DOHH2 (cell line): Measurements from ENCODE around the gene STK33.

ENCODE experiments used
- H3F3A ChIP-seq: fragments of 200-600 bp; sonication (generic), shearing (Covaris generic); 2 replicates; pipeline ENCODE4 v1.6.0; 2016; ENCODE audit warnings: antibody characterized with exemption, mild to moderate bottlenecking; ENCODE audit not compliant: control insufficient read depth, insufficient read depth
- H3K27ac ChIP-seq: fragments of 200-600 bp; sonication (generic); 2 replicates; pipeline ENCODE4 v1.5.1; 2014; ENCODE audit warnings: low read depth, mild to moderate bottlenecking, low read length, moderate library complexity
- H3K27me3 ChIP-seq: fragments of 200-600 bp; sonication (generic); 2 replicates; pipeline ENCODE4 v1.6.1; 2014; ENCODE audit warnings: mild to moderate bottlenecking, low read length, mixed read lengths; ENCODE audit not compliant: control insufficient read depth
- H3K36me3 ChIP-seq: fragments of 200-600 bp; sonication (generic); 2 replicates; pipeline ENCODE4 v1.6.1; 2014; ENCODE audit warnings: mild to moderate bottlenecking, low read length, moderate library complexity, mixed read lengths; ENCODE audit not compliant: control insufficient read depth
- H3K4me1 ChIP-seq: fragments of 200-600 bp; sonication (generic); 2 replicates; pipeline ENCODE4 v1.6.1; 2014; ENCODE audit warnings: mild to moderate bottlenecking, low read length, mixed read lengths; ENCODE audit not compliant: control insufficient read depth
- H3K4me2 ChIP-seq: fragments of 200-600 bp; sonication (generic); 2 replicates; pipeline ENCODE4 v1.6.0; 2014; ENCODE audit warnings: mild to moderate bottlenecking, low read length, moderate library complexity
- H3K4me3 ChIP-seq: fragments of 200-600 bp; sonication (generic); 2 replicates; pipeline ENCODE4 v1.5.1; 2014; ENCODE audit warnings: mild to moderate bottlenecking, low read length, mixed read lengths
- H3K79me2 ChIP-seq: fragments of 200-600 bp; sonication (generic); 2 replicates; pipeline ENCODE4 v1.6.1; 2014; ENCODE audit warnings: mild to moderate bottlenecking, low read length, mixed read lengths; ENCODE audit not compliant: control insufficient read depth
- H3K9me2 ChIP-seq: fragments of 200-600 bp; sonication (generic); replicated peaks from 2 replicates; pipeline ENCODE4 v1.6.1; 2014; ENCODE audit warnings: mild to moderate bottlenecking, low read length, mixed read lengths; ENCODE audit not compliant: control insufficient read depth
- H3K9me3 ChIP-seq: fragments of 200-600 bp; sonication (generic); 2 replicates; pipeline ENCODE4 v1.6.1; 2014; ENCODE audit warnings: antibody characterized with exemption, low read length, mixed read lengths; ENCODE audit not compliant: control insufficient read depth, insufficient read depth
- H4K20me1 ChIP-seq: fragments of 200-600 bp; sonication (generic); 2 replicates; pipeline ENCODE4 v1.6.0; 2014; ENCODE audit warnings: low read depth, mild to moderate bottlenecking, antibody characterized with exemption, low read length, moderate library complexity; ENCODE audit not compliant: control insufficient read depth, insufficient read depth
- CTCF ChIP-seq: fragments of 200-600 bp; sonication (generic); IDR thresholded peaks from one replicate; pipeline ENCODE4 v1.5.1; 2014; ENCODE audit warnings: antibody characterized with exemption, mild to moderate bottlenecking, low read depth, low read length; ENCODE audit not compliant: poor library complexity, severe bottlenecking
- EZH2phosphoT487 ChIP-seq: fragments of 200-600 bp; sonication (generic); IDR thresholded peaks from 2 replicates; pipeline ENCODE4 v1.6.1; 2017; ENCODE audit warnings: borderline replicate concordance, mild to moderate bottlenecking, antibody characterized with exemption, low read length, moderate library complexity, mixed read lengths

STK33 gene

GRCh38 chr11:8614497-8614896 is 20.5 kb upstream of the STK33 start:
- H3K36me3 ChIP-seq = peaks cover 12% of the 10 kb centered on the region

GRCh38 chr11:8613036-8613435 is 19.0 kb upstream of the STK33 start:
- Histone ChIP-seq H3F3A (no peaks in the 10 kb centered on the region), H3K9me3 (no peaks in the 10 kb centered on the region), H3K4me3 (no peak overlapping the region), H3K27ac (no peak overlapping the region), H3K27me3 (no peaks in the 10 kb centered on the region), H3K4me2 (no peak overlapping the region), H3K79me2 (no peaks in the 10 kb centered on the region), H3K4me1 (no peaks in the 10 kb centered on the region), H3K36me3 (peaks cover 12% of the 10 kb centered on the region), H4K20me1 (no peaks in the 10 kb centered on the region), H3K9me2 (no peaks in the 10 kb centered on the region)
- TF ChIP-seq EZH2phosphoT487 = no peak
- no peak for TF ChIP-seq CTCF

More at GRCh38 chr11:8614497-8614896, 20.5 kb upstream of the STK33 start:
- no peaks in the 10 kb centered on the region for H4K20me1 ChIP-seq
- no peaks in the 10 kb centered on the region for H3K27me3 ChIP-seq
- no peaks in the 10 kb centered on the region for H3F3A ChIP-seq
- no peaks in the 10 kb centered on the region for H3K79me2 ChIP-seq
- H3K9me2 ChIP-seq = no peaks in the 10 kb centered on the region
- H3K4me3 ChIP-seq = no peak overlapping the region
- no peaks in the 10 kb centered on the region for H3K4me1 ChIP-seq
- TF ChIP-seq EZH2phosphoT487 (no peak), CTCF (no peak)
- no peaks in the 10 kb centered on the region for H3K9me3 ChIP-seq
- no peak overlapping the region for H3K4me2 ChIP-seq
- H3K27ac ChIP-seq = no peak overlapping the region

- H3K4me3 ChIP-seq = no peak overlapping the region
- peaks cover 7% of the 10 kb centered on the region for H3K36me3 ChIP-seq
- H3K9me2 ChIP-seq = no peaks in the 10 kb centered on the region
- no peaks in the 10 kb centered on the region for H3K79me2 ChIP-seq
- no peaks in the 10 kb centered on the region for H3F3A ChIP-seq
- TF ChIP-seq EZH2phosphoT487 (no peak), CTCF (no peak)
- H4K20me1 ChIP-seq = no peaks in the 10 kb centered on the region
- H3K4me1 ChIP-seq = no peaks in the 10 kb centered on the region
- no peak overlapping the region for H3K4me2 ChIP-seq
- no peaks in the 10 kb centered on the region for H3K9me3 ChIP-seq
- no peak overlapping the region for H3K27ac ChIP-seq
- H3K27me3 ChIP-seq = no peaks in the 10 kb centered on the region
These were observed 18.5 kb upstream of the STK33 start for GRCh38 chr11:8612522-8612921.
